GM12878 (cell line): ENCODE measurements around the gene CD52. TPM values are rescaled to one million over a fixed set of nuclear protein-coding genes. Genes with fewer than 3 reads are reported as not detected.

Source experiments
- ATAC-seq: fragments of 200-7000 bp; cut with Tn5 transposase; 3 replicates; pipeline ENCODE4 v1.9.1; 2020; ENCODE audit warnings: mild to moderate bottlenecking, moderate library complexity
- BruUV-seq: library from RNA; stranded (reverse); fragments of 400-500 nt; replicated peaks from 2 replicates; lab custom pipeline; 2021; lab: Mats Ljungman, UMichigan
- CTCF ChIA-PET: fragments of 300-600 bp; sonication (Branson Sonifier 250); formaldehyde crosslinking; extraction: SDS; loops from one replicate; lab custom pipeline; 2021; ENCODE audit warnings: inconsistent platforms; lab: Yijun Ruan, JAX
- POLR2A ChIA-PET: fragments of 350-600 bp; formaldehyde crosslinking; extraction: SDS; loops from one replicate; lab custom pipeline; 2021; ENCODE audit warnings: inconsistent platforms; lab: Charles Lee
- RAD21 ChIA-PET: fragments of 300-600 bp; sonication (Branson Sonifier 250); formaldehyde crosslinking; loops from one replicate; lab custom pipeline; 2023; ENCODE audit warnings: antibody characterized with exemption; ENCODE audit not compliant: unreplicated experiment; lab: Charles Lee
- SMC1A ChIA-PET: fragments of 300-600 bp; sonication (Branson Sonifier 250); formaldehyde crosslinking; loops from one replicate; lab custom pipeline; 2023; ENCODE audit not compliant: unreplicated experiment, uncharacterized antibody; lab: Charles Lee
- DNase-seq: peaks from one replicate; pipeline ENCODE4 v3.0.0-alpha.2; 2011; ENCODE audit warnings: low read depth, low spot score
- FAIRE-seq: peaks from 3 replicates; lab custom pipeline; 2011; peaks lifted over from hg19 to GRCh38; lab: Jason Lieb, UNC
- H2AFZ ChIP-seq: 2 replicates; pipeline ENCODE4 v1.6.0; 2011; ENCODE audit warnings: low read depth, low read length, control low read depth; ENCODE audit not compliant: control insufficient read depth
- H3K27ac ChIP-seq: 2 replicates; pipeline ENCODE4 v1.5.1; 2011; ENCODE audit warnings: control low read depth; ENCODE audit not compliant: control insufficient read depth, insufficient read depth
- H3K27me3 ChIP-seq, 2 experiments: replicated peaks in 1 of 2; 2 replicates each; pipeline versions ENCODE4 v1.6.0 to v1.6.1; 2011; ENCODE audit warnings: low read length in 1 of 2; ENCODE audit not compliant: control insufficient read depth in 2 of 2, insufficient read depth in 2 of 2
- H3K36me3 ChIP-seq, 2 experiments: 2 replicates each; pipeline ENCODE4 v1.5.1; 2011; ENCODE audit warnings: low read length in 1 of 2; ENCODE audit not compliant: control insufficient read depth in 2 of 2, insufficient read depth in 2 of 2
- H3K4me1 ChIP-seq: 2 replicates; pipeline ENCODE4 v1.6.1; 2011; ENCODE audit warnings: mild to moderate bottlenecking, low read length, moderate library complexity, mixed read lengths; ENCODE audit not compliant: control insufficient read depth, insufficient read depth
- H3K4me2 ChIP-seq: 2 replicates; pipeline ENCODE4 v1.6.0; 2011; ENCODE audit warnings: control low read depth; ENCODE audit not compliant: control insufficient read depth, insufficient read depth
- H3K4me3 ChIP-seq: fragments of 200-600 bp; sonication (generic); 2 replicates; pipeline ENCODE4 v1.5.1; 2016
- H3K79me2 ChIP-seq: 2 replicates; pipeline ENCODE4 v1.6.0; 2011; ENCODE audit warnings: low read length; ENCODE audit not compliant: control insufficient read depth, insufficient read depth
- H3K9ac ChIP-seq: 2 replicates; pipeline ENCODE4 v1.8.0; 2011; ENCODE audit warnings: low read length, control low read depth, mixed read lengths; ENCODE audit not compliant: control insufficient read depth, insufficient read depth
- H3K9me3 ChIP-seq: replicated peaks from 3 replicates; pipeline ENCODE4 v1.5.1; 2011; ENCODE audit warnings: mild to moderate bottlenecking, low read length; ENCODE audit not compliant: control insufficient read depth, insufficient read depth
- H4K20me1 ChIP-seq: 2 replicates; pipeline ENCODE4 v1.6.0; 2011; ENCODE audit not compliant: control insufficient read depth, insufficient read depth
- ASH2L ChIP-seq: fragments of 300-600, 200-600 bp; sonication (generic); IDR thresholded peaks from 2 replicates; pipeline ENCODE4 v1.6.1; 2017; ENCODE audit warnings: low read depth, mild to moderate bottlenecking, borderline replicate concordance
- ATF3 ChIP-seq: IDR thresholded peaks from 2 replicates; pipeline ENCODE4 v1.6.1; 2011; ENCODE audit warnings: low read depth, mild to moderate bottlenecking, low read length, moderate library complexity, borderline replicate concordance; ENCODE audit errors: extremely low read depth
- ATF7 ChIP-seq: fragments of 450-650 bp; IDR thresholded peaks from 2 replicates; pipeline ENCODE4 v1.6.1; 2016; ENCODE audit warnings: low read depth, mild to moderate bottlenecking
- ETV6 ChIP-seq, 2 experiments: fragments of 450-650 bp in 1 of 2; IDR thresholded peaks in 1 of 2; conservative IDR thresholded peaks in 1 of 2; 2 replicates each; pipeline ENCODE4 v1.6.1; 2014; ENCODE audit warnings: antibody characterized with exemption in 1 of 2, borderline replicate concordance in 1 of 2, low read depth in 1 of 2, mild to moderate bottlenecking in 1 of 2, moderate library complexity in 1 of 2
- HDAC6 ChIP-seq: fragments of 200-600 bp; sonication (generic); IDR thresholded peaks from one replicate; pipeline ENCODE4 v1.8.0; 2017; ENCODE audit warnings: antibody characterized with exemption; ENCODE audit not compliant: unreplicated experiment
- IRF3 ChIP-seq: fragments of 450-650 bp; IDR thresholded peaks from 2 replicates; pipeline ENCODE4 v1.6.1; 2014; ENCODE audit warnings: mild to moderate bottlenecking
- JUNB ChIP-seq: IDR thresholded peaks from 2 replicates; pipeline ENCODE4 v1.6.1; 2016; ENCODE audit warnings: antibody characterized with exemption, mild to moderate bottlenecking
- KDM1A ChIP-seq: fragments of 200-600 bp; sonication (generic); IDR thresholded peaks from 2 replicates; pipeline ENCODE4 v1.6.1; 2016; ENCODE audit warnings: borderline replicate concordance
- KLF5 ChIP-seq: fragments of 450-650 bp; IDR thresholded peaks from 2 replicates; pipeline ENCODE4 v1.6.1; 2014; ENCODE audit warnings: mild to moderate bottlenecking; ENCODE audit not compliant: partially characterized antibody
- MLLT1 ChIP-seq: fragments of 450-650 bp; IDR thresholded peaks from 2 replicates; pipeline ENCODE4 v1.6.1; 2016; ENCODE audit warnings: mild to moderate bottlenecking
- MYB ChIP-seq: fragments of 150-350 bp; IDR thresholded peaks from 2 replicates; pipeline ENCODE4 v1.6.1; 2014; ENCODE audit warnings: mild to moderate bottlenecking, low read depth, low read length, borderline replicate concordance
- NFIC ChIP-seq: IDR thresholded peaks from 2 replicates; pipeline ENCODE4 v1.6.1; 2012; ENCODE audit warnings: low read depth, mild to moderate bottlenecking, inconsistent platforms, low read length, moderate library complexity
- PBX3 ChIP-seq: IDR thresholded peaks from 2 replicates; pipeline ENCODE4 v1.6.1; 2011; ENCODE audit warnings: mild to moderate bottlenecking, low read depth, low read length, moderate library complexity; ENCODE audit not compliant: insufficient replicate concordance
- SIX5 ChIP-seq: IDR thresholded peaks from 2 replicates; pipeline ENCODE4 v1.6.1; 2011; ENCODE audit warnings: mild to moderate bottlenecking, low read depth, low read length, moderate library complexity; ENCODE audit not compliant: severe bottlenecking
- ZBTB11 ChIP-seq: fragments of 450-650 bp; formaldehyde crosslinking; IDR thresholded peaks from 2 replicates; pipeline ENCODE4 v1.5.0; 2022; ENCODE audit warnings: mild to moderate bottlenecking, missing genetic modification characterization
- ZZZ3 ChIP-seq: IDR thresholded peaks from 2 replicates; pipeline ENCODE4 v1.6.1; 2011; ENCODE audit warnings: low read depth; ENCODE audit not compliant: control insufficient read depth, insufficient read length
- WGBS: methylation state at CpG from one replicate; pipeline ENCODE4 v1.1.6; 2016; ENCODE audit warnings: low lambda C conversion rate; ENCODE audit not compliant: insufficient replicate concordance, insufficient coverage; ENCODE audit errors: missing lambda C conversion rate; 5-methylcytosine and 5-hydroxymethylcytosine counted together
- in situ Hi-C: fragments of 300-500 bp; cut with MboI; formaldehyde crosslinking; loops from 9 replicates; pipeline ENCODE4 v1.14.3; 2018; ENCODE audit warnings: mixed read lengths
- intact Hi-C: fragments of 100-400 bp; cut with micrococcal nuclease; formaldehyde crosslinking; loops from one replicate; pipeline ENCODE4 v1.14.2; 2022; ENCODE audit not compliant: unreplicated experiment
- polyA plus RNA-seq, 11 experiments: library from polyadenylated mRNA; depleted of rRNA in 4 of 11; unstranded in 6 of 11; stranded (reverse) in 5 of 11; fragments of >200 nt; fragmentation: Nextera tagmentation in 4 of 11; fragmentation: Illumina TruSeq in 1 of 11; extraction: Ambion mirVana in 4 of 11; extraction: Trizol in 1 of 11; gene quantifications; 1 replicate in 1 of 11; 2 replicates in 10 of 11; pipeline versions ENCODE4 v1.2.1 to v1.2.3, GENCODE V29; 2011 to 2016; ENCODE audit warnings: inconsistent platforms in 2 of 11, missing spikeins in 2 of 11, low read depth in 1 of 11
- total RNA-seq, 4 experiments: library from RNA; depleted of rRNA in 3 of 4; stranded (reverse); fragments of >200 nt in 3 of 4; fragmentation: Illumina TruSeq in 1 of 4; extraction: Trizol in 1 of 4; gene quantifications; 2 replicates each; pipeline versions ENCODE4 v1.2.1 to v1.2.3, GENCODE V29; 2013 to 2021

Gene CD52
- total and polyA plus RNA-seq, 10 of the 15 experiments (the other 5 are each of a cell fraction or from before 2014, with no cell fraction given), result 237 to 2,736 (median 532) TPM

GRCh38 chr1:26314501-26314900, 3.3 kb upstream of the CD52 start:
- no peaks in the 10 kb centered on the region for H3K36me3 ChIP-seq
- POLR2A ChIA-PET, result interaction anchor here (0.5 to 10.6 kb wide), 5 partner anchors 7 to 505 kb away, joined by 3 to 253 read pairs (median 3); partner anchors contain the start of genes DHDDS and UBXN11
- no peak for ATAC-seq
- no peak for TF ChIP-seq JUNB
- TF ChIP-seq KDM1A, result no peak
- no peak for TF ChIP-seq ATF3
- no peak for TF ChIP-seq ETV6 (conservative IDR thresholded peaks at IDR 0.05 in 1 of 2, IDR thresholded peaks at IDR 0.05 in 1 of 2; ENCODE audit: borderline replicate concordance in 1 of 2, low read depth in 1 of 2)
- TF ChIP-seq ZBTB11, result no peak
- no peak for TF ChIP-seq SIX5
- no peak for TF ChIP-seq MYB
- no peak for TF ChIP-seq HDAC6
- TF ChIP-seq ATF7, result no peak
- TF ChIP-seq ZZZ3, result no peak
- TF ChIP-seq IRF3, result no peak
- TF ChIP-seq ASH2L, result no peak
- no peak for TF ChIP-seq NFIC
- no peak for TF ChIP-seq MLLT1
- TF ChIP-seq PBX3, result no peak
- no peak for TF ChIP-seq KLF5
- TF ChIP-seq, all 136 proteins: peak for 0
- SMC1A ChIA-PET, result interaction anchor here (1.0 to 14.9 kb wide), 6 partner anchors 7 to 63 kb away, joined by 3 to 474 read pairs (median 3); partner anchors contain the start of genes SH3BGRL3 and UBXN11
- Histone ChIP-seq H3K9ac (no peak overlapping the region; the same call in 1 of the 2 replicates), H3K4me1 (peaks cover 44% of the 10 kb centered on the region), H3K4me3 (no peak overlapping the region), H3K27me3 (no peaks in the 10 kb centered on the region), H4K20me1 (no peaks in the 10 kb centered on the region), H2AFZ (peak overlapping the region; percentile 65), H3K9me3 (no peaks in the 10 kb centered on the region), H3K27ac (peak overlapping the region; percentile 59), H3K4me2 (peak overlapping the region; percentile 96), H3K79me2 (peaks cover 17% of the 10 kb centered on the region)
- 21% methylated on average over 5 of the region's 5 CpGs for WGBS
- RAD21 ChIA-PET, result interaction anchor here (0.9 to 10.4 kb wide), 7 partner anchors 8 to 103 kb away, joined by 3 to 477 read pairs (median 3); partner anchors contain the start of gene SH3BGRL3
- in situ Hi-C loops, result no loop called here
- CTCF ChIA-PET, result interaction anchor here (0.6 to 11.6 kb wide), 5 partner anchors 12 to 103 kb away, joined by 3 to 879 read pairs (median 4); partner anchors contain the start of genes CEP85 and SH3BGRL3
- intact Hi-C loops, result no loop called here
- DNase-seq, result no peak
- BruUV-seq, result no TSS peak
- FAIRE-seq, result no peak
